Urothelium cell line (cell line): ENCODE measurements around the gene SIRPD.
A peak's percentile ranks its signal among the peaks of the same experiment; 100 is the strongest.

Experiments used
- DNase-seq: peaks from one replicate; pipeline ENCODE4 v3.0.0; 2011; ENCODE audit warnings: low spot score, mixed read lengths
- FAIRE-seq: peaks from 2 replicates; lab custom pipeline; 2011; peaks lifted over from hg19 to GRCh38; lab: Jason Lieb, UNC

The SIRPD gene

GRCh38 chr20:1538655-1539054 lies 18.9 kb downstream of the SIRPD start:
- DNase-seq (no peak), FAIRE-seq (no peak)

GRCh38 chr20:1537731-1538058 lies 19.8 kb downstream of the SIRPD start:
- DNase-seq = no peak
- FAIRE-seq = no peak

- FAIRE-seq (no peak), DNase-seq (no peak)
Measured at GRCh38 chr20:1536893-1537730, 20.4 kb downstream of the SIRPD start.

GRCh38 chr20:1535420-1536175 lies 21.9 kb downstream of the SIRPD start:
- FAIRE-seq (no peak), DNase-seq (no peak)

GRCh38 chr20:1534526-1534925 lies 23.0 kb downstream of the SIRPD start:
- FAIRE-seq (no peak), DNase-seq (no peak)

- FAIRE-seq (no peak), DNase-seq (no peak)
Measured at GRCh38 chr20:1533059-1533458, 24.4 kb downstream of the SIRPD start.

GRCh38 chr20:1528811-1529210 lies 28.7 kb downstream of the SIRPD start:
- no peak for FAIRE-seq
- no peak for DNase-seq

GRCh38 chr20:1527923-1528322 lies 29.6 kb downstream of the SIRPD start:
- DNase-seq = no peak
- no peak for FAIRE-seq

- FAIRE-seq (no peak), DNase-seq (no peak)
Measured at GRCh38 chr20:1526896-1527295, 30.6 kb downstream of the SIRPD start.

- DNase-seq (no peak), FAIRE-seq (no peak)
Measured at GRCh38 chr20:1526310-1526709, 31.2 kb downstream of the SIRPD start.

GRCh38 chr20:1524004-1524403 lies 33.5 kb downstream of the SIRPD start:
- FAIRE-seq = no peak
- DNase-seq = no peak

GRCh38 chr20:1517010-1517409 lies 40.5 kb downstream of the SIRPD start:
- FAIRE-seq (no peak), DNase-seq (no peak)

- FAIRE-seq = no peak
- DNase-seq = no peak
Measured at GRCh38 chr20:1513801-1514200, 43.7 kb downstream of the SIRPD start.

GRCh38 chr20:1509237-1509636 lies 48.3 kb downstream of the SIRPD start:
- FAIRE-seq = no peak

GRCh38 chr20:1508574-1508973 lies 48.9 kb downstream of the SIRPD start:
- DNase-seq (no peak), FAIRE-seq (no peak)

More at GRCh38 chr20:1509237-1509636, 48.3 kb downstream of the SIRPD start:
- DNase-seq = peak; percentile 45

- FAIRE-seq (no peak), DNase-seq (no peak)
Measured at GRCh38 chr20:1507276-1507675, 50.2 kb downstream of the SIRPD start.

GRCh38 chr20:1505871-1506270 lies 51.6 kb downstream of the SIRPD start:
- DNase-seq (no peak), FAIRE-seq (no peak)

- DNase-seq = no peak
- no peak for FAIRE-seq
Measured at GRCh38 chr20:1505361-1505760, 52.1 kb downstream of the SIRPD start.

- FAIRE-seq = no peak
Measured at GRCh38 chr20:1503564-1504227, 53.8 kb downstream of the SIRPD start.

GRCh38 chr20:1500496-1500895 lies 57.0 kb downstream of the SIRPD start:
- DNase-seq (no peak), FAIRE-seq (no peak)

More at GRCh38 chr20:1503564-1504227, 53.8 kb downstream of the SIRPD start:
- DNase-seq = peak; percentile 88

- DNase-seq = no peak
- no peak for FAIRE-seq
Measured at GRCh38 chr20:1499528-1500420, 57.7 kb downstream of the SIRPD start.
